ENCODE data around the gene KLB. TPM values are rescaled to one million over a fixed set of nuclear protein-coding genes. Genes with fewer than 3 reads are reported as not detected.

The KLB gene
- total RNA-seq, 1 experiment from 2014 or later = not detected

DNA sequence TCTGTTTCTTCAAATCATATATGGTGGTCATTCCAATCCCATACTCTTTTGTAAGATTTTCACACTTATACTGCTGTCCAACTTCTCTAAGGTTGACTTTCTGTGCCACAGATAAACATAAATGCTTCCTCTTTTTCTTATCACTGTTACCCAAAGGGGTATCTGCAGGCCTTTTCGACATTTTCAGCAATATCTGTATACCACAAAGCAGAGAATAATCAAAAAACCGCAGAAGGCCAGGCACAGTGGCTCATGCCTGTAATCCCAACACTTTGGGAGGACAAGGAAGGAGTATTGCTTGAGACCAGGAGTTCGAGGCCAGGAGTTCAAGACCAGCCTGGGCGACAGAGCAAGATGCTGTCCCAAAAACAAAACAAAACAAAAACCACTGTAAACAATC lies 37.4 kb upstream of the KLB start:
- no peak overlapping the region for H3K4me2 ChIP-seq (ENCODE audit: low read length)
- RAD21 ChIA-PET (ENCODE audit: low non-redundant PET in 1 of 2, low total read pairs in 2 of 2, uncharacterized antibody in 2 of 2, unreplicated experiment in 2 of 2) = no interaction called here
- no peak overlapping the region for H3K27ac ChIP-seq (ENCODE audit: low read depth, low read length)
- no peaks in the 10 kb centered on the region for H3K9me2 ChIP-seq (ENCODE audit: insufficient read depth)
- BruUV-seq (replicated peaks) = no TSS peak
- TF ChIP-seq, protein P1, sequence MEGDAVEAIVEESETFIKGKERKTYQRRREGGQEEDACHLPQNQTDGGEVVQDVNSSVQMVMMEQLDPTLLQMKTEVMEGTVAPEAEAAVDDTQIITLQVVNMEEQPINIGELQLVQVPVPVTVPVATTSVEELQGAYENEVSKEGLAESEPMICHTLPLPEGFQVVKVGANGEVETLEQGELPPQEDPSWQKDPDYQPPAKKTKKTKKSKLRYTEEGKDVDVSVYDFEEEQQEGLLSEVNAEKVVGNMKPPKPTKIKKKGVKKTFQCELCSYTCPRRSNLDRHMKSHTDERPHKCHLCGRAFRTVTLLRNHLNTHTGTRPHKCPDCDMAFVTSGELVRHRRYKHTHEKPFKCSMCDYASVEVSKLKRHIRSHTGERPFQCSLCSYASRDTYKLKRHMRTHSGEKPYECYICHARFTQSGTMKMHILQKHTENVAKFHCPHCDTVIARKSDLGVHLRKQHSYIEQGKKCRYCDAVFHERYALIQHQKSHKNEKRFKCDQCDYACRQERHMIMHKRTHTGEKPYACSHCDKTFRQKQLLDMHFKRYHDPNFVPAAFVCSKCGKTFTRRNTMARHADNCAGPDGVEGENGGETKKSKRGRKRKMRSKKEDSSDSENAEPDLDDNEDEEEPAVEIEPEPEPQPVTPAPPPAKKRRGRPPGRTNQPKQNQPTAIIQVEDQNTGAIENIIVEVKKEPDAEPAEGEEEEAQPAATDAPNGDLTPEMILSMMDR (IDR thresholded peaks at IDR 0.05 in 2 of 3, conservative IDR thresholded peaks at IDR 0.05 in 1 of 3; ENCODE audit: borderline replicate concordance in 1 of 3, insufficient read depth in 1 of 3, low read depth in 2 of 3, low read length in 2 of 3) = no peak
- TF ChIP-seq RAD21 (IDR thresholded peaks at IDR 0.05; ENCODE audit: low read depth) (no peak), JUND (IDR thresholded peaks at IDR 0.05) (no peak), EZH2phosphoT487 (IDR thresholded peaks at IDR 0.05; ENCODE audit: borderline replicate concordance) (no peak), POLR2AphosphoS5 (IDR thresholded peaks at IDR 0.05; ENCODE audit: low read depth, low read length) (no peak), CEBPB (IDR thresholded peaks at IDR 0.05; ENCODE audit: low read depth) (no peak), ZNF274 (IDR thresholded peaks at IDR 0.05; ENCODE audit: low read depth, low read length) (no peak), FOSL1 (IDR thresholded peaks at IDR 0.05; ENCODE audit: low read depth) (no peak), SP1 (IDR thresholded peaks at IDR 0.05; ENCODE audit: low read depth) (no peak), POLR2A (IDR thresholded peaks at IDR 0.05; ENCODE audit: borderline replicate concordance, extremely low read depth, insufficient read depth, insufficient read length) (no peak), SIN3A (IDR thresholded peaks at IDR 0.05; ENCODE audit: low read depth) (no peak), TCF7L2 (IDR thresholded peaks at IDR 0.05; ENCODE audit: borderline replicate concordance, extremely low read depth, insufficient read depth, insufficient read length) (no peak)
- TF ChIP-seq, protein P2, sequence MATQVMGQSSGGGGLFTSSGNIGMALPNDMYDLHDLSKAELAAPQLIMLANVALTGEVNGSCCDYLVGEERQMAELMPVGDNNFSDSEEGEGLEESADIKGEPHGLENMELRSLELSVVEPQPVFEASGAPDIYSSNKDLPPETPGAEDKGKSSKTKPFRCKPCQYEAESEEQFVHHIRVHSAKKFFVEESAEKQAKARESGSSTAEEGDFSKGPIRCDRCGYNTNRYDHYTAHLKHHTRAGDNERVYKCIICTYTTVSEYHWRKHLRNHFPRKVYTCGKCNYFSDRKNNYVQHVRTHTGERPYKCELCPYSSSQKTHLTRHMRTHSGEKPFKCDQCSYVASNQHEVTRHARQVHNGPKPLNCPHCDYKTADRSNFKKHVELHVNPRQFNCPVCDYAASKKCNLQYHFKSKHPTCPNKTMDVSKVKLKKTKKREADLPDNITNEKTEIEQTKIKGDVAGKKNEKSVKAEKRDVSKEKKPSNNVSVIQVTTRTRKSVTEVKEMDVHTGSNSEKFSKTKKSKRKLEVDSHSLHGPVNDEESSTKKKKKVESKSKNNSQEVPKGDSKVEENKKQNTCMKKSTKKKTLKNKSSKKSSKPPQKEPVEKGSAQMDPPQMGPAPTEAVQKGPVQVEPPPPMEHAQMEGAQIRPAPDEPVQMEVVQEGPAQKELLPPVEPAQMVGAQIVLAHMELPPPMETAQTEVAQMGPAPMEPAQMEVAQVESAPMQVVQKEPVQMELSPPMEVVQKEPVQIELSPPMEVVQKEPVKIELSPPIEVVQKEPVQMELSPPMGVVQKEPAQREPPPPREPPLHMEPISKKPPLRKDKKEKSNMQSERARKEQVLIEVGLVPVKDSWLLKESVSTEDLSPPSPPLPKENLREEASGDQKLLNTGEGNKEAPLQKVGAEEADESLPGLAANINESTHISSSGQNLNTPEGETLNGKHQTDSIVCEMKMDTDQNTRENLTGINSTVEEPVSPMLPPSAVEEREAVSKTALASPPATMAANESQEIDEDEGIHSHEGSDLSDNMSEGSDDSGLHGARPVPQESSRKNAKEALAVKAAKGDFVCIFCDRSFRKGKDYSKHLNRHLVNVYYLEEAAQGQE (IDR thresholded peaks at IDR 0.05; ENCODE audit: low read depth) = no peak
- TF ChIP-seq, protein P3, sequence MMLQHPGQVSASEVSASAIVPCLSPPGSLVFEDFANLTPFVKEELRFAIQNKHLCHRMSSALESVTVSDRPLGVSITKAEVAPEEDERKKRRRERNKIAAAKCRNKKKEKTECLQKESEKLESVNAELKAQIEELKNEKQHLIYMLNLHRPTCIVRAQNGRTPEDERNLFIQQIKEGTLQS (IDR thresholded peaks at IDR 0.05) = no peak
- TF ChIP-seq, protein P4, sequence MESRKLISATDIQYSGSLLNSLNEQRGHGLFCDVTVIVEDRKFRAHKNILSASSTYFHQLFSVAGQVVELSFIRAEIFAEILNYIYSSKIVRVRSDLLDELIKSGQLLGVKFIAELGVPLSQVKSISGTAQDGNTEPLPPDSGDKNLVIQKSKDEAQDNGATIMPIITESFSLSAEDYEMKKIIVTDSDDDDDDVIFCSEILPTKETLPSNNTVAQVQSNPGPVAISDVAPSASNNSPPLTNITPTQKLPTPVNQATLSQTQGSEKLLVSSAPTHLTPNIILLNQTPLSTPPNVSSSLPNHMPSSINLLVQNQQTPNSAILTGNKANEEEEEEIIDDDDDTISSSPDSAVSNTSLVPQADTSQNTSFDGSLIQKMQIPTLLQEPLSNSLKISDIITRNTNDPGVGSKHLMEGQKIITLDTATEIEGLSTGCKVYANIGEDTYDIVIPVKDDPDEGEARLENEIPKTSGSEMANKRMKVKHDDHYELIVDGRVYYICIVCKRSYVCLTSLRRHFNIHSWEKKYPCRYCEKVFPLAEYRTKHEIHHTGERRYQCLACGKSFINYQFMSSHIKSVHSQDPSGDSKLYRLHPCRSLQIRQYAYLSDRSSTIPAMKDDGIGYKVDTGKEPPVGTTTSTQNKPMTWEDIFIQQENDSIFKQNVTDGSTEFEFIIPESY (IDR thresholded peaks at IDR 0.05; ENCODE audit: extremely low read depth, insufficient replicate concordance, low read length) = no peak
- TF ChIP-seq, protein P5, sequence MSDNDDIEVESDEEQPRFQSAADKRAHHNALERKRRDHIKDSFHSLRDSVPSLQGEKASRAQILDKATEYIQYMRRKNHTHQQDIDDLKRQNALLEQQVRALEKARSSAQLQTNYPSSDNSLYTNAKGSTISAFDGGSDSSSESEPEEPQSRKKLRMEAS (IDR thresholded peaks at IDR 0.05) = no peak
- H4K20me1 ChIP-seq (ENCODE audit: insufficient read depth) = no peaks in the 10 kb centered on the region
- CTCF ChIA-PET = no interaction called here
- H3K36me3 ChIP-seq (ENCODE audit: control insufficient read depth in 1 of 2, insufficient read depth in 2 of 2, low read length in 2 of 2) = no peaks in the 10 kb centered on the region
- peaks cover 19% of the 10 kb centered on the region for H3K79me2 ChIP-seq (ENCODE audit: insufficient read depth, low read length)
- H3K4me3 ChIP-seq (replicated peaks in 1 of 2; ENCODE audit: low read depth in 1 of 2, low read length in 2 of 2) = no peak overlapping the region
- H2AFZ ChIP-seq (ENCODE audit: low read depth, low read length, poor library complexity, severe bottlenecking) = no peak overlapping the region
- ATAC-seq = no peak
- no peaks in the 10 kb centered on the region for H3K27me3 ChIP-seq (ENCODE audit: insufficient read depth, low read length)
- no peak overlapping the region for H3K9ac ChIP-seq (ENCODE audit: low read length)
- POLR2A ChIA-PET = interaction anchor here (0.6 kb wide), 1 partner anchor 192 kb away, joined by 3 read pairs; no protein-coding TSS in a partner anchor
- no peaks in the 10 kb centered on the region for H3K9me3 ChIP-seq (ENCODE audit: control insufficient read depth in 1 of 2, insufficient read depth in 1 of 2, low read depth in 1 of 2, low read length in 2 of 2)
- peaks cover 0 to 11% of the 10 kb centered on the region in 2 experiments; a peak in 3 of 4 replicates for H3K4me1 ChIP-seq (ENCODE audit: control insufficient read depth in 1 of 2, insufficient read depth in 2 of 2, low read length in 2 of 2)
- intact Hi-C loops (cut with micrococcal nuclease) = no loop called here
- DNase-seq (ENCODE audit: low read depth, low spot score) = no peak

Data from HCT116 (cell line).